Hepatocyte (in vitro differentiated cells): ENCODE results near the gene KDM4B.

ENCODE experiments used
- EZH2 ChIP-seq: fragments of 200-600 bp; sonication (generic); IDR thresholded peaks from 2 replicates; pipeline ENCODE4 v1.6.1; 2016; ENCODE audit warnings: antibody characterized with exemption, mild to moderate bottlenecking, borderline replicate concordance
- TF ChIP-seq, protein P1 (sequence below): fragments of 200-600 bp; sonication (generic); IDR thresholded peaks from 2 replicates; pipeline ENCODE4 v1.5.1; 2016; ENCODE audit warnings: antibody characterized with exemption, mild to moderate bottlenecking; ENCODE audit not compliant: poor library complexity

DNA sequence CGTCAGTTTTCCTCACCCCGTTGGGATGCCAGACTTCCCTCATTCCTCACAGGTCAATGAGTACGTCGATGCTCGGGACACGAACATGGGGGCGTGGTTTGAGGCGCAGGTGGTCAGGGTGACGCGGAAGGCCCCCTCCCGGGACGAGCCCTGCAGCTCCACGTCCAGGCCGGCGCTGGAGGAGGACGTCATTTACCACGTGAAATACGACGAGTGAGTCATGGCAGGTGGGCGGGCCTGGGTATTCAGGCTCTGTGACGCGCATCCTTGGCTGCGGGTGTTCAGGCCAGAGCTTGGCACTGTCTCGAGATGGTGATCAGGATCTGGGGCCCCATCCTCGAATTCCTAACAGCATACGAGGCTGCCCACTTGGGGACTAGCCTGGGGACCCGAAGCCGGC, 38.2 kb upstream of the KDM4B start:
- TF ChIP-seq, protein P1, sequence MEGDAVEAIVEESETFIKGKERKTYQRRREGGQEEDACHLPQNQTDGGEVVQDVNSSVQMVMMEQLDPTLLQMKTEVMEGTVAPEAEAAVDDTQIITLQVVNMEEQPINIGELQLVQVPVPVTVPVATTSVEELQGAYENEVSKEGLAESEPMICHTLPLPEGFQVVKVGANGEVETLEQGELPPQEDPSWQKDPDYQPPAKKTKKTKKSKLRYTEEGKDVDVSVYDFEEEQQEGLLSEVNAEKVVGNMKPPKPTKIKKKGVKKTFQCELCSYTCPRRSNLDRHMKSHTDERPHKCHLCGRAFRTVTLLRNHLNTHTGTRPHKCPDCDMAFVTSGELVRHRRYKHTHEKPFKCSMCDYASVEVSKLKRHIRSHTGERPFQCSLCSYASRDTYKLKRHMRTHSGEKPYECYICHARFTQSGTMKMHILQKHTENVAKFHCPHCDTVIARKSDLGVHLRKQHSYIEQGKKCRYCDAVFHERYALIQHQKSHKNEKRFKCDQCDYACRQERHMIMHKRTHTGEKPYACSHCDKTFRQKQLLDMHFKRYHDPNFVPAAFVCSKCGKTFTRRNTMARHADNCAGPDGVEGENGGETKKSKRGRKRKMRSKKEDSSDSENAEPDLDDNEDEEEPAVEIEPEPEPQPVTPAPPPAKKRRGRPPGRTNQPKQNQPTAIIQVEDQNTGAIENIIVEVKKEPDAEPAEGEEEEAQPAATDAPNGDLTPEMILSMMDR: no peak
- no peak for TF ChIP-seq EZH2
